ENCODE data around the gene MAN2B2.
A peak's percentile ranks its signal among the peaks of the same experiment; 100 is the strongest.

The MAN2B2 gene

DNA sequence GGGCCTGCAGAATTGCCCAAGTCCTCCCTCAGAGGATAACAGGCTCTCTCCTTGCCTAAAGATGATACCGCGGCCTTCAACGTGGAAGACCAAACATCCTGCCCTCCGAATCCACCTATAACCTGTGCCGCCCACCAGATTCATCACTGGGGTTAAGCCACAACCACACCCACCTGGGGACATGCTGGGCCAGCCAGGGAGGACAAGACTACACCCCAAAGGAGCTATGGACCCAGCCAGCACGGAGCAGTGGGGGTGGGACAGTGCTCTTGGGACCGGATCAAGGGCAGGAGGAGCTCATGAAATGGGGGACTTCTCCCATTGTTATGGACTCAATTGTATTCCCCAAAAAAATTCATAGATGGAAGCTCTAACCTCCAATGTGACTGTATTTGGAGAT, 6.8 kb upstream of the MAN2B2 start:
- no peaks in the 10 kb centered on the region for H3K9me3 Mint-ChIP-seq
- peaks cover 4% of the 10 kb centered on the region for H3K4me1 Mint-ChIP-seq
- H3K36me3 Mint-ChIP-seq, result no peaks in the 10 kb centered on the region
- no peak overlapping the region for H3K27ac Mint-ChIP-seq
- no peak overlapping the region for H3K4me3 Mint-ChIP-seq
- DNase-seq (ENCODE audit: low spot score in 2 of 2) (no peak), ATAC-seq (ENCODE audit: low read depth) (no peak)
- H3K27me3 Mint-ChIP-seq, result peaks cover 13% of the 10 kb centered on the region

GRCh38 chr4:6568689-6569332, 6.2 kb upstream of the MAN2B2 start:
- H3K27me3 Mint-ChIP-seq, result peaks cover 13% of the 10 kb centered on the region
- H3K4me3 Mint-ChIP-seq, result no peak overlapping the region
- no peaks in the 10 kb centered on the region for H3K36me3 Mint-ChIP-seq
- ATAC-seq (ENCODE audit: low read depth), result no peak
- H3K27ac Mint-ChIP-seq, result no peak overlapping the region
- no peaks in the 10 kb centered on the region for H3K9me3 Mint-ChIP-seq
- peaks cover 4% of the 10 kb centered on the region for H3K4me1 Mint-ChIP-seq
- no peak for DNase-seq (ENCODE audit: low spot score in 2 of 2)

DNA sequence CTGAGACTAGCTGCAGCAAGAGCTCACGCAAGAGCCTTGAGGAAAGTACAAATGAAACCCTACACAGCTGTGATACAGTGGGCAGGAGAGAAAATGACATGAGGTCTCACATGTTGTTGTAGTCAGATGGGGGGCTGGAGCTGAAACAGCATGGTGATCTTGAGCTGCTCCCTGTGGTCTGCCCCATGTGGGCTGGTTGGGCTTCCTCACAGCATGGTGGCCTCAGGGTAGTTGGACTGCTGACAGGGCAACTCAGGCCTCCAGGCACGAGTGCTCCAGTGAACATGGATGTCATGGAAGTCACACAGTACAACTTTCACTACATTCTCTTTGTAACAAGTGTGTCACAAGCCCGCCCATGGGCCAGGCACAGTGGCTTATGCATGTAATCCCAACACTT, 3.4 kb upstream of the MAN2B2 start:
- Mint-ChIP-seq H3K4me1 (peaks cover 5% of the 10 kb centered on the region), H3K36me3 (no peaks in the 10 kb centered on the region), H3K4me3 (no peak overlapping the region), H3K27me3 (peaks cover 3% of the 10 kb centered on the region), H3K27ac (no peak overlapping the region), H3K9me3 (no peaks in the 10 kb centered on the region)
- ATAC-seq (ENCODE audit: low read depth) (no peak), DNase-seq (ENCODE audit: low spot score in 2 of 2) (no peak)

DNA sequence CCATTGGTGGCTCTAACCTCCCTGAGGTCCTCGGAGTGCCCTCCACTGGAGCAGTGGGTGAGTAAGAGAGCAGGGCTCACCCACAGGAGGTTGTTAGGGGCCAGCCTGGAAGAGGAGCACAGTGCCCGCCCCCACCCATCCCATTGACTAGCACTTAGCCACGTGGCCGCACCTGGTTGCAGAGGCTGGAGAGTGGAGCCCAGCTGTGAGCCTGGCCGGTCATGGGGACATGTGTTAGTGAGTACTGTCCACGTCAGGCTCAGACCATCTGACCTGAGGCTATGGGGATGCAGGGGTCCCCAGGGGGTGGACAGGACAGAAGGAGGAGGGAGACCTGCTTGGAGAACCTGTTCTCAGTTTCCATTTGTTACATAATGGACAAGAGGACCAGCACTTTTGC, 1.4 kb upstream of the MAN2B2 start:
- Mint-ChIP-seq H3K9me3 (no peaks in the 10 kb centered on the region), H3K36me3 (peaks cover 13% of the 10 kb centered on the region), H3K27ac (no peak overlapping the region), H3K4me3 (peak overlapping the region; percentile 96), H3K27me3 (no peaks in the 10 kb centered on the region), H3K4me1 (peaks cover 10% of the 10 kb centered on the region)
- DNase-seq (ENCODE audit: low spot score in 2 of 2) (no peak), ATAC-seq (ENCODE audit: low read depth) (no peak)

DNA sequence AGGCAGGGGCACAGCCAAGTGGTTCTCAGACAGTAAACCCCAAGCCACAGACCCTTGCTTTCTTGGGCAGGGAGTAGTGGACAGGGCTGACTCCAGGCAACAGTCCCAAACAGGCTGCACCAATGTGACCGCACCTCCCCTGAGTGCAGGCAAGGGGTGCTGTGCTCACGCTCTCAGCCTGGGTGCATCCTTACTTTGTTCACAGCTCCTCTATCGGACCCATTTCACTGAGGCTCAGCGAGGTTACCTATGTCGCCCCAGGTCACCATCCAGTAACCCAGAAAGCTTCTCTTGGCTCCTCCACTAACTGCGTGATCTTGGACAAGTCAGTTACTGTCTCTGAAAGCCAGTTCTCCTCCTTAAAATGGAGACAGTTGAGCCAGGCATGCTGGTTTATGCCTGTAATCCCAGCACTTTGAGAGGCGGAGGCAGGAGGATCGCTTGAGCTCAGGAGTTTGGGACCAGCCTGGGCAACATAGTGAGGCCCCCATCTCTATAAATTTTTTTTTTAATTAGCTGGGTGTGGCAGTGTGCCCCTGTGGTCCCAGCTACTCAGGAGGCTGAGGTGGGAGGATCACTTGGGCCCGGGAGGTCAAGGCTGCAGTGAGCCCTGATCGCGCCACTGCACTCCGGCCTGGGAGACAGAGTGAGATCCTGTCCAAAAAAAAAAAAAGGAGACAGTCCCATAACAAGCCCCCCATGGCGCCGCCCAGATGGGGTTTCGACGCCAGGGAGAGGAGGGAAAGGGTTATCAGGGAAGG, 823 bp upstream of the MAN2B2 start:
- peaks cover 16% of the 10 kb centered on the region for H3K36me3 Mint-ChIP-seq
- no peaks in the 10 kb centered on the region for H3K9me3 Mint-ChIP-seq
- no peaks in the 10 kb centered on the region for H3K27me3 Mint-ChIP-seq
- peak overlapping the region; percentile 96 for H3K4me3 Mint-ChIP-seq
- ATAC-seq (ENCODE audit: low read depth) (no peak), DNase-seq (ENCODE audit: low spot score in 2 of 2) (no peak)
- H3K27ac Mint-ChIP-seq, result peak overlapping the region; percentile 58
- H3K4me1 Mint-ChIP-seq, result peaks cover 10% of the 10 kb centered on the region

GRCh38 chr4:6575503-6576240, 683 bp downstream of the MAN2B2 start:
- ATAC-seq (ENCODE audit: low read depth), result no peak
- no peaks in the 10 kb centered on the region for H3K27me3 Mint-ChIP-seq
- peaks cover 15% of the 10 kb centered on the region for H3K4me1 Mint-ChIP-seq
- H3K4me3 Mint-ChIP-seq, result peak overlapping the region; percentile 96
- peaks cover 4% of the 10 kb centered on the region for H3K9me3 Mint-ChIP-seq
- peak overlapping the region; percentile 76 for H3K27ac Mint-ChIP-seq
- DNase-seq (ENCODE audit: low spot score in 2 of 2), result no peak
- peaks cover 31% of the 10 kb centered on the region for H3K36me3 Mint-ChIP-seq

DNA sequence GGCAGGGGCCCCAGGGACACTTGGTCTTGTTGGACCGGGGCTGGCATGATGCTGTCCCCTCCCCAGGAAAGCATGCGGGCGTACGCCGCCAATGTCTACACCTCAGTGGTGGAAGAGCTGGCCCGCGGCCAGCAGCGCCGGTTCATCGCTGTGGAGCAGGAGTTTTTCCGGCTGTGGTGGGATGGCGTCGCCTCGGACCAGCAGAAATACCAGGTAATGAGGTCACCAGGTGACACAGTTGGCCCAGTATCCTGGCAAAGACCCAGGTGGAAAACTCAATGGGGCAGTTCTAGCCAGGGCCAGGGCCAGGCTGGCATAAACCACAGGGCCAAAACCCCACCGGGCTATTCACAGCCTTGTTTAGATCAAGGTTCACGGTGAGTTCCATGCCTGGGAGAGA, 1.5 kb downstream of the MAN2B2 start:
- no peak for DNase-seq (ENCODE audit: low spot score in 2 of 2)
- Mint-ChIP-seq H3K27me3 (no peaks in the 10 kb centered on the region), H3K4me3 (peak overlapping the region; percentile 37), H3K9me3 (peaks cover 4% of the 10 kb centered on the region), H3K36me3 (peaks cover 36% of the 10 kb centered on the region), H3K27ac (peak overlapping the region; percentile 69), H3K4me1 (peaks cover 15% of the 10 kb centered on the region)
- ATAC-seq (ENCODE audit: low read depth), result no peak

GRCh38 chr4:6576932-6577331, 1.9 kb downstream of the MAN2B2 start:
- ATAC-seq (ENCODE audit: low read depth) (no peak), DNase-seq (ENCODE audit: low spot score in 2 of 2) (no peak)
- Mint-ChIP-seq H3K4me1 (peaks cover 15% of the 10 kb centered on the region), H3K36me3 (peaks cover 36% of the 10 kb centered on the region), H3K9me3 (peaks cover 4% of the 10 kb centered on the region), H3K27ac (peak overlapping the region; percentile 69), H3K27me3 (no peaks in the 10 kb centered on the region), H3K4me3 (peak overlapping the region; percentile 65)

DNA sequence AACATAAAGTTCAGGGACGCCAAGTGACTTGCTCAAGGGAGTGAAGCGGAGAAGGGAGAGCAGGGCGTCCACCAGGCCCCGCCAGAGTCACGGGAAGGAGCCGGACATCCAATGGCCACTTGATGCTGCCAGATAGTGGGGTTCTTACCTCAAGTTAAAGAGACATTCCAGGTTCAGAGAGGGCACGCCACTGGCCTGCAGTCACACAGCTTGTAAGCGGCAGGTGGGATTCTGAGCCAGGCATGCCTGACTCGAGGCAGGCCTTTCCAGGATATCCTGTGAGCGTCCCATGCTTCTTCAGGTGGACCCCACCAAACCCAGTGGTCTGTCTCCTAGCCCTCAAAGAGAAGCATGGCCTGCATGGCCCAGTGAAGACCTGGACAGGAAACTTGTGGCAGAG, 2.4 kb downstream of the MAN2B2 start:
- no peak overlapping the region for H3K4me3 Mint-ChIP-seq
- no peaks in the 10 kb centered on the region for H3K27me3 Mint-ChIP-seq
- peaks cover 15% of the 10 kb centered on the region for H3K4me1 Mint-ChIP-seq
- DNase-seq (ENCODE audit: low spot score in 2 of 2) (no peak), ATAC-seq (ENCODE audit: low read depth) (no peak)
- H3K9me3 Mint-ChIP-seq, result peaks cover 6% of the 10 kb centered on the region
- no peak overlapping the region for H3K27ac Mint-ChIP-seq
- peaks cover 40% of the 10 kb centered on the region for H3K36me3 Mint-ChIP-seq

- Mint-ChIP-seq H3K4me1 (peaks cover 15% of the 10 kb centered on the region), H3K36me3 (peaks cover 44% of the 10 kb centered on the region), H3K27me3 (no peaks in the 10 kb centered on the region), H3K27ac (no peak overlapping the region), H3K9me3 (peaks cover 6% of the 10 kb centered on the region), H3K4me3 (no peak overlapping the region)
- DNase-seq (ENCODE audit: low spot score in 2 of 2) (no peak), ATAC-seq (ENCODE audit: low read depth) (no peak)
Measured at GRCh38 chr4:6578221-6578620, 3.2 kb downstream of the MAN2B2 start.

DNA sequence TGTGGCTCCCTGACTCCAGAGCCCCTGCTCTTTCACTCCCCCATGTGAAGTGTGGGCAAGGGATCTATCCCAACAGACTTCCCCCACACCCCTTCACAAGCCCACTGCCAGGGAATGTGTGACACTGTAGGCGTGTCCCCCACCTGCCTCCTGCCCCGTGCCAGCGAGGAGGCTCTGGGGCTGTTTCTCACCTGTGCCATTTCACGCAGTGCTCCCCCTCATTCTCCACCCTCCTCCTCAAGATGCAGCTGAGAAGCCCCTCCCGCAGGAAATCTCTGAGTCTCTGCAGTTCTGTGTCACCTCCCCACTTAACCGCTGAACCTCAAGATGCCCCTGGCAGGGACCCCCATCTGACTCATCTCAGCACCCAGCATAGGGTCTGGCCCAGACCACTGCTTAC, 5.4 kb downstream of the MAN2B2 start:
- ATAC-seq (ENCODE audit: low read depth) (no peak), DNase-seq (ENCODE audit: low spot score in 2 of 2) (no peak)
- peaks cover 6% of the 10 kb centered on the region for H3K9me3 Mint-ChIP-seq
- no peak overlapping the region for H3K4me3 Mint-ChIP-seq
- H3K36me3 Mint-ChIP-seq, result peaks cover 62% of the 10 kb centered on the region
- no peaks in the 10 kb centered on the region for H3K27me3 Mint-ChIP-seq
- H3K27ac Mint-ChIP-seq, result no peak overlapping the region
- H3K4me1 Mint-ChIP-seq, result peaks cover 18% of the 10 kb centered on the region

- H3K27ac Mint-ChIP-seq, result no peak overlapping the region
- peaks cover 70% of the 10 kb centered on the region for H3K36me3 Mint-ChIP-seq
- DNase-seq (ENCODE audit: low spot score in 2 of 2) (no peak), ATAC-seq (ENCODE audit: low read depth) (no peak)
- H3K4me3 Mint-ChIP-seq, result no peak overlapping the region
- H3K27me3 Mint-ChIP-seq, result no peaks in the 10 kb centered on the region
- H3K9me3 Mint-ChIP-seq, result peaks cover 6% of the 10 kb centered on the region
- peaks cover 13% of the 10 kb centered on the region for H3K4me1 Mint-ChIP-seq
Measured at GRCh38 chr4:6581566-6582121, 6.7 kb downstream of the MAN2B2 start.

GRCh38 chr4:6582889-6583490, 8.0 kb downstream of the MAN2B2 start:
- no peak overlapping the region for H3K4me3 Mint-ChIP-seq
- H3K36me3 Mint-ChIP-seq, result peaks cover 63% of the 10 kb centered on the region
- no peak overlapping the region for H3K27ac Mint-ChIP-seq
- ATAC-seq (ENCODE audit: low read depth) (peak; percentile 42), DNase-seq (ENCODE audit: low spot score in 2 of 2) (no peak)
- peaks cover 6% of the 10 kb centered on the region for H3K9me3 Mint-ChIP-seq
- no peaks in the 10 kb centered on the region for H3K27me3 Mint-ChIP-seq
- peaks cover 8% of the 10 kb centered on the region for H3K4me1 Mint-ChIP-seq

- no peak overlapping the region for H3K4me3 Mint-ChIP-seq
- H3K27me3 Mint-ChIP-seq, result no peaks in the 10 kb centered on the region
- H3K9me3 Mint-ChIP-seq, result peaks cover 2% of the 10 kb centered on the region
- DNase-seq (ENCODE audit: low spot score in 2 of 2) (no peak), ATAC-seq (ENCODE audit: low read depth) (no peak)
- H3K36me3 Mint-ChIP-seq, result peaks cover 52% of the 10 kb centered on the region
- peaks cover 3% of the 10 kb centered on the region for H3K4me1 Mint-ChIP-seq
- peak overlapping the region; percentile 14 for H3K27ac Mint-ChIP-seq
Measured at GRCh38 chr4:6584865-6585264, 9.9 kb downstream of the MAN2B2 start.
